ENCODE data around the gene CHCHD10. TPM values are rescaled to one million over a fixed set of nuclear protein-coding genes. Genes with fewer than 3 reads are reported as not detected.
A peak's percentile ranks its signal among the peaks of the same experiment; 100 is the strongest.

Gene CHCHD10
- total RNA-seq (1,000 to 10,000 TPM in 3 of 9 donors, 100 to 1,000 TPM in 6; 374 to 1,458 (median 944) TPM), polyA plus RNA-seq (1,000 to 10,000 TPM in 1 of 2 donors, 100 to 1,000 TPM in 1; 393 to 2,069 TPM)
- long read RNA-seq, donor 1, transcript CHCHD10-202 (4 exons, 1,171 nt) = major isoform, 219 of 293 reads
- long read RNA-seq, donor 1, transcript CHCHD10-205 (2 exons, 490 nt) = minor isoform, 8 of 293 reads
- long read RNA-seq, donor 1, partial matches to known transcripts = 23 of 293 reads
- long read RNA-seq, donor 1, other reads (novel, unspliced or antisense) = 41 of 293 reads
- long read RNA-seq, donor 2, transcript CHCHD10-202 (4 exons, 1,171 nt) = major isoform, 6 of 25 reads
- long read RNA-seq, donor 2, partial matches to known transcripts = 8 of 25 reads
- long read RNA-seq, donor 2, other reads (novel, unspliced or antisense) = 9 of 25 reads
- long read RNA-seq, donor 3, transcript CHCHD10-202 (4 exons, 1,171 nt) = major isoform, 115 of 141 reads
- long read RNA-seq, donor 3, partial matches to known transcripts = 19 of 141 reads
- long read RNA-seq, donor 3, other reads (novel, unspliced or antisense) = 5 of 141 reads

- Histone ChIP-seq H3K4me1 (peaks cover 0 to 70% (median 43%) of the 10 kb centered on the region in 12 donors), H3K36me3 (peaks cover 0 to 16% (median 0%) of the 10 kb centered on the region in 9 donors), H3K27ac (peak within 1 kb of the TSS; percentile 82 to 97 (median 90)), H3K9me3 (no peaks in the 10 kb centered on the region), H3K4me3 (peak within 1 kb of the TSS; percentile 30 to 91 (median 66)), H3K27me3 (no peaks in the 10 kb centered on the region)
- peak; percentile 73 to 87 (median 82) for ATAC-seq
- DNase-seq = peak; percentile 88 to 92 (median 90)
- intact Hi-C loops (cut with DNase I) = loop anchor here (1.0 to 10.0 kb wide), 8 partner anchors 19 to 223 kb away; no protein-coding TSS in a partner anchor
- WGBS, 4 donors = 1% methylated on average over 31 to 63 of the region's 63 CpGs
- TF ChIP-seq, protein P1, sequence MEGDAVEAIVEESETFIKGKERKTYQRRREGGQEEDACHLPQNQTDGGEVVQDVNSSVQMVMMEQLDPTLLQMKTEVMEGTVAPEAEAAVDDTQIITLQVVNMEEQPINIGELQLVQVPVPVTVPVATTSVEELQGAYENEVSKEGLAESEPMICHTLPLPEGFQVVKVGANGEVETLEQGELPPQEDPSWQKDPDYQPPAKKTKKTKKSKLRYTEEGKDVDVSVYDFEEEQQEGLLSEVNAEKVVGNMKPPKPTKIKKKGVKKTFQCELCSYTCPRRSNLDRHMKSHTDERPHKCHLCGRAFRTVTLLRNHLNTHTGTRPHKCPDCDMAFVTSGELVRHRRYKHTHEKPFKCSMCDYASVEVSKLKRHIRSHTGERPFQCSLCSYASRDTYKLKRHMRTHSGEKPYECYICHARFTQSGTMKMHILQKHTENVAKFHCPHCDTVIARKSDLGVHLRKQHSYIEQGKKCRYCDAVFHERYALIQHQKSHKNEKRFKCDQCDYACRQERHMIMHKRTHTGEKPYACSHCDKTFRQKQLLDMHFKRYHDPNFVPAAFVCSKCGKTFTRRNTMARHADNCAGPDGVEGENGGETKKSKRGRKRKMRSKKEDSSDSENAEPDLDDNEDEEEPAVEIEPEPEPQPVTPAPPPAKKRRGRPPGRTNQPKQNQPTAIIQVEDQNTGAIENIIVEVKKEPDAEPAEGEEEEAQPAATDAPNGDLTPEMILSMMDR (IDR thresholded peaks at IDR 0.05) = peak; percentile 73 to 92 (median 86)
- TF ChIP-seq POLR2A (IDR thresholded peaks at IDR 0.05) = peak; percentile 92 to 97
Observed at GRCh38 chr22:23767673-23768548, at the start of gene CHCHD10. Gene CHCHD10 (minus strand): TSS chr22:23767972. CDS start chr22:23767874, 98 bp downstream.

- TF ChIP-seq, protein P1 (IDR thresholded peaks at IDR 0.05) = no peak
- no peak for TF ChIP-seq POLR2A (IDR thresholded peaks at IDR 0.05)
- peak overlapping the region in 9 of 12 donors; percentile 18 to 93 (median 82) for H3K27ac ChIP-seq
- H3K36me3 ChIP-seq = peaks cover 0 to 93% (median 74%) of the 10 kb centered on the region in 9 donors
- no peaks in the 10 kb centered on the region for H3K27me3 ChIP-seq
- DNase-seq = no peak
- H3K4me1 ChIP-seq = peaks cover 0 to 32% (median 9%) of the 10 kb centered on the region in 12 donors
- ATAC-seq = no peak
- H3K9me3 ChIP-seq = no peaks in the 10 kb centered on the region
- no peak overlapping the region for H3K4me3 ChIP-seq
- WGBS, 4 donors = 88 to 96% (median 94%) methylated on average over 6 of the region's 6 CpGs
- intact Hi-C loops (cut with DNase I) = no loop called here
Observed at GRCh38 chr22:23817146-23817545, 49.4 kb upstream of the CHCHD10 start.

- intact Hi-C loops (cut with DNase I) = no loop called here
- peak overlapping the region; percentile 43 to 93 (median 78) for H3K27ac ChIP-seq
- DNase-seq = peak in 4 of 5 donors; percentile 59 to 84 (median 72)
- peak; percentile 90 to 98 (median 92) for ATAC-seq
- peaks cover 0 to 93% (median 74%) of the 10 kb centered on the region in 9 donors for H3K36me3 ChIP-seq
- H3K9me3 ChIP-seq = no peaks in the 10 kb centered on the region
- no peak overlapping the region for H3K4me3 ChIP-seq
- TF ChIP-seq, protein P1 (IDR thresholded peaks at IDR 0.05) = no peak
- TF ChIP-seq POLR2A (IDR thresholded peaks at IDR 0.05) = no peak
- peaks cover 0 to 24% (median 8%) of the 10 kb centered on the region in 12 donors for H3K4me1 ChIP-seq
- no peaks in the 10 kb centered on the region for H3K27me3 ChIP-seq
- 63 to 76% (median 68%) methylated on average over 11 to 18 of the region's 18 CpGs for WGBS, 4 donors
Observed at GRCh38 chr22:23816156-23816976, 48.6 kb upstream of the CHCHD10 start.

Measured in heart left ventricle (tissue), 16 donors.